ENCODE data around the gene RBPMS2.

- TF ChIP-seq CTCF (IDR thresholded peaks at IDR 0.05) (no peak), EZH2 (IDR thresholded peaks at IDR 0.05; ENCODE audit: borderline replicate concordance, insufficient read depth, low read depth, low read length, poor library complexity, severe bottlenecking) (no peak)
Observed at GRCh38 chr15:64699751-64700388, 75.5 kb downstream of the RBPMS2 start.

Measured in B cell (primary cell).